GM20000 (cell line): Measurements from ENCODE around the gene DCDC2.
"Not testable (repeated sequence)": the region's sequence is repeated elsewhere in the genome, so short reads cannot be mapped to it uniquely, and the experiment has no call there.

Experiments used
- DNase-seq: peaks from one replicate; pipeline ENCODE4 v3.0.0; 2012; ENCODE audit warnings: low spot score
- CTCF ChIP-seq: IDR thresholded peaks from 2 replicates; pipeline ENCODE4 v1.5.1; 2012; ENCODE audit warnings: mild to moderate bottlenecking, control low read depth; ENCODE audit errors: extremely low read depth, missing control alignments

DCDC2 gene

GRCh38 chr6:24327756-24328155 is 30.1 kb downstream of the DCDC2 start:
- no peak for DNase-seq
- TF ChIP-seq CTCF = no peak

GRCh38 chr6:24325978-24326377 is 31.9 kb downstream of the DCDC2 start:
- TF ChIP-seq CTCF = no peak
- DNase-seq = no peak

DNA sequence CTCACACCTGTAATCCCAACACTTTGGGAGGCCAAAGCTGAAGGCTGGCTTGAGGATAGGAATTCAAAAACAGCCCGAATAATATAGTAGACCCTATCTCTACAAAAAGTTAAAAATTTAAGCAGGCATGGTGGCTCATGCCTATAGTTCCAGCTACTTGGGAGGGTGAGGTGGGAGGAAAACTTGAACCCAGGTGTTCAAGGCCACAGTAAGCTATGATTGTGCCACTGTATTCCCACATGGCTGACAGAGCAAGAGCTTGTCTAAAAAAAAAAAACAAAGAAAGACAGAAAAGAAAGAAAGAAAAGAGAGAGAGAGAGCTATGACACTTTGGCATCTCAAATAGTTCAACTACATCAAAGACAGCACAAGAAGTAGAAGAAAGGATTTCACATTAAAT is 33.2 kb downstream of the DCDC2 start:
- no peak for TF ChIP-seq CTCF
- DNase-seq = no peak

DNA sequence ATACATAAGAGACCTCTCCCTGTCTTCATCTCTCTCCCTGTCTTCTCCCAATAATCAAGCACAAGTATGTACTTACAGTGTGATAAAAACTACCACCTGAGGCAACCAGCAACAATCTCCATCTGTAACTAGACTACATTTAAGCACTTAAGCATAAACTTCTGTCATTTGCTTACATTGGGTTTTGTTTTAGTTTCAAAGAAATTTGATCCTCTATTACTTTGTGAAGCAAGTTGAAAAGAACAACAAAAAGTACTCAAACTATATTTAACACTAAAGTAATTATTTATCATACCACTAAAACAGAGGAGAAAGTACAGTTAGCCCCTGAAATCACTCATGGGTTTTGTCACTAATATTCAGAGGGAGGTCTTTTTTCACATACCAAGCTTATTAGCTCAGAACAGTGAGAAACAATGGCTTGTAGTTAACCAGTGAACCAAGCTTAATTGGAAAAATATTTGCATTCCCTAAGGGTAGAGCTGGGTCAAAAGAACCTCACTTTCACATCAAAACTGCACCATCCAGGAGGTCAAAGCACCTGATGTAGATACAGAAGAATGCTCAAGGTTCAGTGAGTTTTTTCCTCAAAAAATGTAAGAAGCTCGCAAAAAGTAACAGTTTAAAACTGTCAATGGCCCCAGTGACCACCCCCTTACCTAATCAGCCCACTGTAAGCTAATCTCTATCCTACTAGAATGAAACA is 34.1 kb downstream of the DCDC2 start:
- no peak for TF ChIP-seq CTCF
- no peak for DNase-seq

GRCh38 chr6:24322924-24323323 is 34.9 kb downstream of the DCDC2 start:
- TF ChIP-seq CTCF = no peak
- DNase-seq = no peak

- DNase-seq = not testable (repeated sequence)
Measured at GRCh38 chr6:24322446-24322845, 35.4 kb downstream of the DCDC2 start.

DNA sequence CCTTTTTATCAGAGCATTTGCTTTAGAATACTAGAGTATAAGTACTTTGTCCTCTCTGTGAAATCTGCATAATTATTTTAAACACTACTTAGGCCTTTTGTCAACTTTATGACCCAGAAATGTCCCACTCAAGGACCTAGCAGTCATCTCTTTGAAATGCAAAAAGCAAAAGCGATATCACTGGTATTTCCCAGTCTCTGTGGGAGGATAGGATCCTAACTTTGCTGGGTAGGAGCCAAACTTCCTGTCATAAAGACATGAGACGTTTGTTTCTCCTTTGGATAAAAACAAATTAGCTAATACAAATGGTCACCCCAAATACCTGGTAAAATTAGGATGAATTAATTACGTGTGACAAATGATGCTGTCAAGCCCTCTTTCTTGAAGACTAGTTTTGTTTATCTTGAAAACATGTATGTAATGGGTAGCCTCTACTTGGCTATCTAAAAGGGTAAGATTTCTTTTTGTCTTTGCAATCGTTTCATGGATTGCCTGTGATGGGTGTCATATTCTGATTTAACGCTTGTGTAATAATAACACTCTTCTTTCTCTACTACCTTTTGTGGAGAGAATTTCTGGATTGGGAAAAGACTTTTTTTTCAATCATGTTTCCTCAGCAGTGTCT is 36.2 kb downstream of the DCDC2 start:
- no peak for DNase-seq
- TF ChIP-seq CTCF = no peak
